B cell (primary cell): ENCODE measurements around the gene JUNB.

Experiments
- EZH2 ChIP-seq: IDR thresholded peaks from 2 replicates; pipeline ENCODE4 v1.6.1; 2012; ENCODE audit warnings: borderline replicate concordance, low read depth, mild to moderate bottlenecking, moderate library complexity, low read length; ENCODE audit not compliant: insufficient read depth, poor library complexity, severe bottlenecking
- TF ChIP-seq, protein P1 (sequence below): fragments of 200-600 bp; IDR thresholded peaks from one replicate; pipeline ENCODE4 v1.8.0; 2022; ENCODE audit warnings: antibody characterized with exemption, mild to moderate bottlenecking

DNA sequence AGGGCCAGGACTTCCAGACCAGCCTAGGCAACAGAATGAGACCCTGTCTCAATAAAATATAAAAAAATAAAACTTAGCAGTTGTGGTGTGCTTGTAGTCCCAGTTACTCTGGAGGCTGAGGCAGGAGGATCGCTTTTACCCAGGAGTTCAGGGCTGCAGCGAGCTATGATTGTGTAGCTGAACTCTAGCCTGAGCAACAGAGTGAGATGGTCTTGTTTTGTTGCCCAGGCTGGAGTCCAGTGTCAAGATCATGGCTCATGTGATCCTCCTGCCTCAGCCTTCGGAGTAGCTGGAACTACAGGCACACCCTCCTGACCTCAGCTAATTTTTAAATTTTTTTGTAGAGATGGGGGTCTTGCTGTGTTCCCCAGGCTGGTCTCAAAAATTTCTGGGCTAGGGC is 4.3 kb upstream of the JUNB start:
- TF ChIP-seq, protein P1, sequence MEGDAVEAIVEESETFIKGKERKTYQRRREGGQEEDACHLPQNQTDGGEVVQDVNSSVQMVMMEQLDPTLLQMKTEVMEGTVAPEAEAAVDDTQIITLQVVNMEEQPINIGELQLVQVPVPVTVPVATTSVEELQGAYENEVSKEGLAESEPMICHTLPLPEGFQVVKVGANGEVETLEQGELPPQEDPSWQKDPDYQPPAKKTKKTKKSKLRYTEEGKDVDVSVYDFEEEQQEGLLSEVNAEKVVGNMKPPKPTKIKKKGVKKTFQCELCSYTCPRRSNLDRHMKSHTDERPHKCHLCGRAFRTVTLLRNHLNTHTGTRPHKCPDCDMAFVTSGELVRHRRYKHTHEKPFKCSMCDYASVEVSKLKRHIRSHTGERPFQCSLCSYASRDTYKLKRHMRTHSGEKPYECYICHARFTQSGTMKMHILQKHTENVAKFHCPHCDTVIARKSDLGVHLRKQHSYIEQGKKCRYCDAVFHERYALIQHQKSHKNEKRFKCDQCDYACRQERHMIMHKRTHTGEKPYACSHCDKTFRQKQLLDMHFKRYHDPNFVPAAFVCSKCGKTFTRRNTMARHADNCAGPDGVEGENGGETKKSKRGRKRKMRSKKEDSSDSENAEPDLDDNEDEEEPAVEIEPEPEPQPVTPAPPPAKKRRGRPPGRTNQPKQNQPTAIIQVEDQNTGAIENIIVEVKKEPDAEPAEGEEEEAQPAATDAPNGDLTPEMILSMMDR, result no peak
- no peak for TF ChIP-seq EZH2
